Gastroesophageal sphincter (tissue), 3 donors: Measurements from ENCODE around the gene PLXNA2.

Source experiments
- EP300 ChIP-seq: sonication (generic); formaldehyde crosslinking; IDR thresholded peaks from one replicate; pipeline ENCODE4 v1.6.1; 2017; ENCODE audit warnings: antibody characterized with exemption, mild to moderate bottlenecking
- POLR2AphosphoS5 ChIP-seq: sonication (generic); formaldehyde crosslinking; IDR thresholded peaks from one replicate; pipeline ENCODE4 v1.6.1; 2017; ENCODE audit warnings: antibody characterized with exemption
- TF ChIP-seq, protein P1 (sequence below), 4 experiments: fragments of 200-600 bp in 2 of 4; fragments of 450-650 bp in 2 of 4; sonication (generic) in 1 of 4; IDR thresholded peaks; one replicate each; pipeline ENCODE4 v1.5.1; 2017 to 2019; ENCODE audit warnings: antibody characterized with exemption in 4 of 4, mild to moderate bottlenecking in 2 of 4, moderate library complexity in 2 of 4

DNA sequence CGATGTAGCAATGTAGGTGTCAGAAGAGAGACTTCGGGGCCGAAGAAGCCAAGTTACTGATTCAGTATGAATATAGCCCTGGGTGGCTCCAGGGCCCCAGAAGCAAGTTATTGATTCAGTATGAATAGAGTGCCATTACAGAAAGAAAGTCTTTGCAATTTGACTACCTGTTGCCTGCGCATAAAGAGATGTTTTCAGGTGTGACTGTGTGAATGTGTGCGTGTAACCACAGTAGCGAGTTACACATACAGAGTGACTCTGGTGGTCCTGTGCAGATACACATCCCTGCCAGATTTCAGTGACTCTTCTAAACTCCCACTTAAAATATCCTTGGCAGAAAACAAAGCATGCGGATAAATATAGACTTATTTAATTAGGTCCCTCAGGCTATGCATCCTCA lies 190.5 kb downstream of the PLXNA2 start:
- TF ChIP-seq EP300 (no peak), POLR2AphosphoS5 (no peak)
- TF ChIP-seq, protein P1, sequence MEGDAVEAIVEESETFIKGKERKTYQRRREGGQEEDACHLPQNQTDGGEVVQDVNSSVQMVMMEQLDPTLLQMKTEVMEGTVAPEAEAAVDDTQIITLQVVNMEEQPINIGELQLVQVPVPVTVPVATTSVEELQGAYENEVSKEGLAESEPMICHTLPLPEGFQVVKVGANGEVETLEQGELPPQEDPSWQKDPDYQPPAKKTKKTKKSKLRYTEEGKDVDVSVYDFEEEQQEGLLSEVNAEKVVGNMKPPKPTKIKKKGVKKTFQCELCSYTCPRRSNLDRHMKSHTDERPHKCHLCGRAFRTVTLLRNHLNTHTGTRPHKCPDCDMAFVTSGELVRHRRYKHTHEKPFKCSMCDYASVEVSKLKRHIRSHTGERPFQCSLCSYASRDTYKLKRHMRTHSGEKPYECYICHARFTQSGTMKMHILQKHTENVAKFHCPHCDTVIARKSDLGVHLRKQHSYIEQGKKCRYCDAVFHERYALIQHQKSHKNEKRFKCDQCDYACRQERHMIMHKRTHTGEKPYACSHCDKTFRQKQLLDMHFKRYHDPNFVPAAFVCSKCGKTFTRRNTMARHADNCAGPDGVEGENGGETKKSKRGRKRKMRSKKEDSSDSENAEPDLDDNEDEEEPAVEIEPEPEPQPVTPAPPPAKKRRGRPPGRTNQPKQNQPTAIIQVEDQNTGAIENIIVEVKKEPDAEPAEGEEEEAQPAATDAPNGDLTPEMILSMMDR (IDR thresholded peaks at IDR 0.05): no peak
